HG03066 (cell line): ENCODE data around the gene TMEM144.

Experiments
- ATAC-seq: cut with Tn5 transposase; IDR thresholded peaks from one replicate; pipeline ENCODE4 v1.9.1; 2021; ENCODE audit warnings: low read depth; ENCODE audit not compliant: unreplicated experiment

The TMEM144 gene

DNA sequence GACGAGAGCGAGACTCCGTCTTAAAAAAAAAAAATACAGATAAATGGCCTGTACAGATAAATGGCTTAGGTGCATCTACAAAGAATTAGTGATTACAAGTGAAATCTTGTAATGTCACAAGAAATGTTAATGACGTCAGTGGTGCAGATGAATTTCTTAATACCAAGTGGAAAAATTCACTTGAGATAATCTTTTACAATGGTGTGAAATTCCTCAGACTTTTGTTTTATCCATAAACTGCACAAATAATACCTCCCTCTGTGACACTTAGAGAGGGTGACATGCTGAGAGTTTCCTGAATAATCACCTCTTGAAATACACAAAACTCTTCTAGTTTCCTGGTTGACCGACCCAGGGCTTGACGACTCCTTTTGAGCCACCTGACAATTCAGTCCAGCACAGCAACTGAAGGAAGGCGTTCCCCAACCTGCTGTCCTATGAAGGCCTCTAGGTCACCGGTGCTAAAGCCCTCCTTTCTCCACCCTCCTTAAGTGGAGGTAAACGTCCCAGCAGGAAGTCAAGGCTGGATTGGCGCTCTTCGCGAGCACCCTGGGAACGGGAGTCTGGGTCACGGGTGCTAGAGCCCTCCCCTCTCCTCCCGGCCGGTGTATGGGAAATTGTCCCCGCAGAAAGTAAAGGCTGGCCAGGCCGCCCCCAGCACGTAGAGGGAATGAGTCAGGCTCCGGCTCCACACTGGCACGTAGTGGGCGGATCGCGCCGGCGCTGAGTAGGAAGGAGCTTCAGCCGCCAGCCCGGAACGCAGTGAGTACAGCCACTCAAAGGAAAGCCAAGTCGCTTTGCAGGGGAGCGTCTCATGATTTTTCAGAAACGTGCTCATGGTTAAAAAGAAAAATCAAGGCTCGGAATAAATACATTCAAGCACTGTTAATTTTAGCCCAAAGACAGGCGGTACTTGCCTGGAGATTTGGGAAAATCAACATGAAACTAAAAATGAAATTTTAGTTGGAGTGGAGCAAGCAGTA, at the start of gene TMEM144:
Gene TMEM144, plus strand, starts transcription at position 662 of the 983 bp plus-strand sequence. CDS start 2,182 bp downstream, outside the sequence.
- ATAC-seq: peak; percentile 93

DNA sequence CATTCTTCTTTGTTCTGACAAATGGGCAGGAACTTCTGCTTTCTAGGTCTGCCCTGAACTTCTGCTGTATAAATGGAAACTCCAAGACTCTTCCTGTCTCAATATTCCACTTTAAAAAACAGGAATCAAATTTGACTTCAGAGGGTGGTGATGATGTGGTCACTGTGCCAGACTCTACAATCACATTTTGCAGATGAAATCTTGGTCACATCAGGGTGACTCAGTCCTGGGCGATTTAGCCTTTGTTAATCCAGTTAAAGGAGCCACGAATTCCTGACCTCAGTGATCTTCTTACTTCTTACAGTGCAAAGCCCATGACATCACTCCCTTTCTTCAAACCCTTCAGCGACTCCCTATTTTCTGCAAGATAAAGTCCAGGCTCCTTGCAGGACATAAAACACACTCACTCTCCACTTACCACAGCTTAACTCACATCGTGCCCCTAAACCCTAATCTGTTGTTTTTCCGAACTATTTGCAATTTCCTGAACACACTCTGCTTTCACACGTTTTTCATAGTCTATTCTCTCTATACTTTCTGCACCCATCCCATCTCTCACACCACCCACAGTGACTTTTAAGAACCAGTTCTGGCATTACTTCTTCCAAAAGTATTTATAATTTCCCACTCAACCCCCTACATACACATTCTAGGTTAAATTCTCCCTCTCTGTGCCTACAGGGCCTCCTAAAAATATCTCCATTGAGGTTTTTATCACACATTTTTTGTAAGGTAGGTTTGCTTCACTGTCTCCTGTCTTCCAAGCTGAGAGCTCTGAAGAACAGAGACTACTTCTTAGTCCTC, 48.5 kb upstream of the TMEM144 start:
- ATAC-seq: no peak

DNA sequence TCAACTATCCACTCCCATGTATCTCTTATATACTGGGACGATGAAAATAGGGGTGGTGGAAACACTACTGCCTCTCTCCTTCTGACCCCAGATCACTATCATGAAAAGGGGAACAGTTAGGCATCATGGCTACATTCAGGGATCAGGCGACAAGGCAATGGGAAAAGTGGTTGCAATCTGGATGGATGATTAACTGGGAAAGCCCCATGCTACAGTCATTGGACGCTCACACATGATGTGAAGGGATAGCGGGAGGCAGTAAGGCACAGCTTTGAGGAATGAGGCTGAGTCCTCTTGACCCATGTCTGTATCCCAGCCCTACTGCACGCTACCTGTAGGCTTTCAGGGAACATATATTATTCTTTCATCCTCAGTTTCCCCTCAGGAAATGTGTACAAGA, 47.7 kb upstream of the TMEM144 start:
- no peak for ATAC-seq

DNA sequence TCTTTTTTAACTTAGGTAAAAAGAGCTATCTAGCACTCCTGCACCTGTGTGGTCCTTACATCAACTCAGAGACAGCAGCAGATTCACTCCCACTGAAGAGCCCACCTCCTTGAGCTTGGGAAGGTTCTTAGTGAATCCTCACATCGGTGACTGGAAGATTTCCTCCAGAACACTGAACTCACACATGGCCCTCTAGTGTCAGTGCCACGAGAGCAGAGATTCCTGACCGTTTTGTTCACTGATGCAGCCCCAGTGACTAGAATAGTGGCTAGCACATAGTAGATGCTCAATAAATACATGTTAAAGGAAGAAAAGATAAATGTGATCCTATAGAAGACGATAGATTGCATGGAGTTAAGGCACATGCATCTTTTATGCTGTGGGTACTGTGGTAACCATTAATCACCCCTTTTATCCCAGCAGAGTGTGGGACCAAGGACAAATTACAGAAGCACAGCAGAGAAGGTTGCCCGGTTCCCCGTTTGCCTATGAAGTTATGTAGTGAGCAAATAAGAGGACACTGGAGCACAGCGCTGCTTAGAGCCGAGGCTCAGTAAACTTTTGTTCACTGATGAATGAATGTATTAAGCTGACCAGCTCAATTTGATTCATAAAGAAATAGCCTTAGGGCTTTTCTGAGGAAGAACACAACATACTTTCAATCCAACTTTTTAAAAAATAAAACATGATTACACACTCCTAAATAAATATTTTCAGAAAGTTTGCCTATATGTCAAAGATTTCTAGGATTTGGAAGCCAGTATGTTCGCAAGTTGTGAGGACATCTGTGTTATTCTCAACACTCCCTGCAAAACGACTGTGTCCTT, 46.1 kb upstream of the TMEM144 start:
- no peak for ATAC-seq

DNA sequence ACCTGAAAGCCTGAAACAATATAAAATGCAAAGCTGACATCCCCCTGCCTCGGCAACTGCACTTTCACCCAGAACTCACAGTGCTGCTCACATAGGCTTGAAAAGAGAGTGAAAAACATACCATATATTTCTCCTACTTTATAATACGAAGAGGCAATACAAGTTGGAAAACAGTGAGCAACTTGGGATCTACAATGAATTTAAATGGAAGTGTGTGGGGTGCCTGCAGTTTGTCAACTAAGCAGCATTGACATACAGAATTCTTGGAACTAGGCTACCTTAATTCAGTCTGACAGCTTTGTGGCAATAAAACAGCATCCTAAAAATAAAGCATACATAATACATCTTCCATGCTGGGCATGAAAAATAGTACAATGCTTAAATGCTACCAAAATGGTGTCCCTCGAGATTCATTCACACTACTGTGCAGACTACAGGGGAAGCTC, 45.5 kb upstream of the TMEM144 start:
- ATAC-seq: no peak

DNA sequence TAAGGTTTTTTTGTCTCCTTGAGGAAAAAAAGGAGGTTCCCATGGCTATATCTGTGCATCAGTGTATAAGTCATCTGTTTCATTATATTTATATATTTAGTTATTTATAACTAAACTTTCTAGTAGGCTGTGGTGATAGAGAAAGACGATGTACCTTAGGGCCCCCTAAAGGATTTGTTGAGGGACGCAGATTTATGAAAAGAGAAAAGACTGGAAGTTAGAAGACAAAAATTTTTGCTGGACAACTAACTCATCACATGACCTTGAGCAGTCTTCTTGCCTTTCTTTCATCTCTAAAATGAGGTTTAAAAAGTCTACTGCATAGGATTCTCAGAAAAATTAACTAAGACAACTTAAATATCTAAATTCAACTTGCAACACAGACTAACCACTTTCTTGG, 43.6 kb upstream of the TMEM144 start:
- no peak for ATAC-seq

- ATAC-seq: no peak
These were observed 41.7 kb upstream of the TMEM144 start for GRCh38 chr4:158168606-158169005.

GRCh38 chr4:158169506-158169905, 40.8 kb upstream of the TMEM144 start:
- no peak for ATAC-seq

DNA sequence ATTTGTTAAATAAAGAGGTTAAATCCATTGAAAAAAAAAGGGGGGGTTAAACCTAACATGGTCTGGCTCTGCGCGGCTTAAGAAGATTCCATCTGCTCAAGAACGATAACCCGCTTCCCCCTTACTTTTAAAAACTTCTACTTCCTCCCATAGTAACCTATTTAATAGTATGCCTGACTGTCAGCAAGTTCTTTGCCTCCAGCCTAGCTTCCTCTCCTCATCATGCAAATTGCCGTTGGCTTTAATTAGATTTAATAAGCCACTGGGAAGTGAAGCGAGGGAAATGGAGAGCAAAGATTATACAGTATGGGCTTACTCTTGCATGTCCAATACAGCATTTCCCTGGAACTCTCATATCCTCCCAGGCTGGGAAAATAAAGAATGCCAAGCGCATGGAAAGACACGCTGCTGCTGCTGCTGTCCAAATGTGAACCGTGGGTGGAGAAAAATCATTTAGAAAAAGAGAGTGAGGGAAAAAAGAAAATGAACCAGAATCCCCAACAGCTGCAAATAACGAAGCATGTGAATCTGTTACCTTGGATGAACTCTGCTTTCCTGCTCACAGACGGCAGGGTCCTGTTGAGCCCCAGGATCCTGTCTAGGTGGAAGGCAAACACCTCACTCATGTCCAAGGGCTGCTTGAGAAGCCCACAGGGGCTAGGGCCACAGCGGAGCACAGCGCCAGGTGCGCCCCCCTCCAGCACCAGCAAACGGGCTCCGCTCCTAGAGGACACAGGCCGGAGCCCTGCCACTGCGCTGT, 40.2 kb upstream of the TMEM144 start:
- ATAC-seq: no peak

- ATAC-seq: no peak
These were observed 39.4 kb upstream of the TMEM144 start for GRCh38 chr4:158170691-158171561.

GRCh38 chr4:158172261-158173258, 37.7 kb upstream of the TMEM144 start, which contains the start of gene GASK1B:
Gene GASK1B (minus strand): TSS chr4:158173025. CDS start chr4:158171375, 1,650 bp downstream.
- no peak for ATAC-seq

DNA sequence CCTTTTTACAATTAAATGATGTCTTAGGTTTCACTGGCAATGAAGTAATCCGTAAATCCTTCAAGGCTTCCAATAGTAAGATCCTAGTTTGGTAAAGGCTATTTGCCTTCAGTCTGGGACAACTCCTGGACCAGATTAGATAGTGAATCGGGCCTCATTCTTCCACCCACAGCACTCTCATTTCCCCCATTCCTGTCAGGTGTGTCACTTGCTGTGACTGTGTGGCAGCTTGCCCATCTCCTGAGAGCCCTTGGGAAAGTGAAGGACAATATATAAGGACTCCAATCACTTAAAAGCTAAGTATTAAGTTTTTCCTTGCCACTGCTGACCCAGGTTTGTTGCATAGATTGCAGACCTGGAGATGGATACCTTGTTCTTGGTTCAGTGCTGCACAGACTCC, 34.2 kb upstream of the TMEM144 start:
- no peak for ATAC-seq

DNA sequence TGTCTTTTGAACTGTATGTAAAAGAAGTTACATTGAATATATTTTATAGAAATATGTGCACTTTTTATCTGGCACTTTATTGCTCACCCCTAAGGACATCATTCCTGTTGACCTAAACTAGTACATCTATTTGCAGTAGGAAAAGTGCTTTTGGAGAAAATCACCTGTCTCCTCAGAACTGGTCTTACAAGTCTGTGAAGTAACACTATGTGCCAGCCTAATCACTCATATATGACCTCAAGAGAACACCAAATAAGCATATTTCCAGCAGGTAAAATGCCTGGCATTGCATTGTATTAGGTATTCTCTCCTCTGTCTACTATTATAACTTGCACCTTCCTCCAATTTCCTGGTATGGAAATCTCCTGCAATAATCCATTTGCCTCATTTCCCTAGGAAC, 33.5 kb upstream of the TMEM144 start:
- no peak for ATAC-seq

GRCh38 chr4:158179465-158179864, 30.8 kb upstream of the TMEM144 start:
- no peak for ATAC-seq

DNA sequence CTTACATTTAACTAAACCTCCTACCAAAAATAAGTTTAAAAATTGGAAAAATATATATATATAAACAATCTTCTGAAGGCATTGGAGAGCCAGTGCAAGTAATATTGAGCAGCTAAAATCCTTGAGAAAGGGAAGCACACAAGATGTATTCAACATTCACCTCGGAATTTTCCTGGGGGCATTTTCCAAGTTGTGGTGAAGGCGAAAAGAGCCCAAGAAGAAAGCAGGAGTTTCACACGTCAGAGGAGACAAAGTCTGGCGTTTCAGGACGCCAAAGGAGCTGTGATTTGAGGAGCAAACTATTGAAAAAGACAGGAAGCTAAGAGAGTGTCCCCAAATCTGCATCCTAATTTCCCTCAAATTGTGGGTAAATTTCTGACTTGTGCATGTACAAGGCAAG, 28.4 kb upstream of the TMEM144 start:
- no peak for ATAC-seq

- no peak for ATAC-seq
These were observed 27.6 kb upstream of the TMEM144 start for GRCh38 chr4:158182736-158183135.

GRCh38 chr4:158186815-158187214, 23.5 kb upstream of the TMEM144 start:
- no peak for ATAC-seq

GRCh38 chr4:158189422-158189821, 20.9 kb upstream of the TMEM144 start:
- ATAC-seq: no peak
